Measurements from ENCODE around the gene ARID3C. TPM values are rescaled to one million over a fixed set of nuclear protein-coding genes. Genes with fewer than 3 reads are reported as not detected.

The ARID3C gene
- polyA plus RNA-seq, 2 of the 4 experiments (the other 2 are of a cell fraction) = 0.09 to 0.12 TPM

- WGBS (ENCODE audit: missing lambda C conversion rate) = 11% methylated on average over 40 of the region's 86 CpGs
- no peak for ATAC-seq
- Histone ChIP-seq H3K9me3 (no peaks in the 10 kb centered on the region), H3K27ac (peak overlapping the region in 1 of 2 experiments; percentile 74; a peak in 2 of 6 replicates), H3K4me3 (peak overlapping the region; percentile 53), H3K4me2 (peak overlapping the region; percentile 94), H3K4me1 (peaks cover 7% of the 10 kb centered on the region; the same call in 2 of the 3 replicates)
- no peak for FAIRE-seq
- ChIA-PET CTCF (interaction anchor here (0.6 to 17.1 kb wide), 8 partner anchors 15 to 185 kb away, joined by 3 to 168 read pairs (median 6); no protein-coding TSS in a partner anchor), POLR2A (no interaction called here)
- TF ChIP-seq TP53 (CRISPR knock-in tag; IDR thresholded peaks at IDR 0.05) (no peak), RNF2 (IDR thresholded peaks at IDR 0.05; ENCODE audit: borderline replicate concordance, low read depth) (no peak), EHMT2 (IDR thresholded peaks at IDR 0.05; ENCODE audit: low read depth) (no peak), RARB (CRISPR knock-in tag; IDR thresholded peaks at IDR 0.05) (no peak), MAFK (IDR thresholded peaks at IDR 0.05; ENCODE audit: partially characterized antibody) (no peak), HDAC2 (IDR thresholded peaks at IDR 0.05) (no peak), MAZ (IDR thresholded peaks at IDR 0.05; ENCODE audit: borderline replicate concordance, low read depth, low read length) (no peak), CEBPB (IDR thresholded peaks at IDR 0.05) (no peak), ZNF302 (CRISPR knock-in tag; IDR thresholded peaks at IDR 0.05) (no peak), KDM5A (IDR thresholded peaks at IDR 0.05) (no peak), RAD21 (conservative IDR thresholded peaks at IDR 0.05 in 1 of 2, IDR thresholded peaks at IDR 0.05 in 1 of 2) (no peak), CBX8 (IDR thresholded peaks at IDR 0.05) (no peak), EP300 (IDR thresholded peaks at IDR 0.05) (no peak), JUNB (IDR thresholded peaks at IDR 0.05) (no peak), SREBF2 (IDR thresholded peaks at IDR 0.05) (no peak), HEYL (CRISPR knock-in tag; IDR thresholded peaks at IDR 0.05) (no peak), NPAS2 (CRISPR knock-in tag; IDR thresholded peaks at IDR 0.05; ENCODE audit: borderline replicate concordance) (no peak)
- TF ChIP-seq, protein P1, sequence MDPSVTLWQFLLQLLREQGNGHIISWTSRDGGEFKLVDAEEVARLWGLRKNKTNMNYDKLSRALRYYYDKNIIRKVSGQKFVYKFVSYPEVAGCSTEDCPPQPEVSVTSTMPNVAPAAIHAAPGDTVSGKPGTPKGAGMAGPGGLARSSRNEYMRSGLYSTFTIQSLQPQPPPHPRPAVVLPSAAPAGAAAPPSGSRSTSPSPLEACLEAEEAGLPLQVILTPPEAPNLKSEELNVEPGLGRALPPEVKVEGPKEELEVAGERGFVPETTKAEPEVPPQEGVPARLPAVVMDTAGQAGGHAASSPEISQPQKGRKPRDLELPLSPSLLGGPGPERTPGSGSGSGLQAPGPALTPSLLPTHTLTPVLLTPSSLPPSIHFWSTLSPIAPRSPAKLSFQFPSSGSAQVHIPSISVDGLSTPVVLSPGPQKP (IDR thresholded peaks at IDR 0.05; ENCODE audit: low read depth, low read length) = no peak
- TF ChIP-seq, protein P2, sequence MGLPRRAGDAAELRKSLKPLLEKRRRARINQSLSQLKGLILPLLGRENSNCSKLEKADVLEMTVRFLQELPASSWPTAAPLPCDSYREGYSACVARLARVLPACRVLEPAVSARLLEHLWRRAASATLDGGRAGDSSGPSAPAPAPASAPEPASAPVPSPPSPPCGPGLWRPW (IDR thresholded peaks at IDR 0.05) = no peak
- DNase-seq (ENCODE audit: low read depth in 1 of 2, low spot score in 1 of 2) = no peak
Measured at GRCh38 chr9:34588671-34589635, 39.9 kb downstream of the ARID3C start.

DNA sequence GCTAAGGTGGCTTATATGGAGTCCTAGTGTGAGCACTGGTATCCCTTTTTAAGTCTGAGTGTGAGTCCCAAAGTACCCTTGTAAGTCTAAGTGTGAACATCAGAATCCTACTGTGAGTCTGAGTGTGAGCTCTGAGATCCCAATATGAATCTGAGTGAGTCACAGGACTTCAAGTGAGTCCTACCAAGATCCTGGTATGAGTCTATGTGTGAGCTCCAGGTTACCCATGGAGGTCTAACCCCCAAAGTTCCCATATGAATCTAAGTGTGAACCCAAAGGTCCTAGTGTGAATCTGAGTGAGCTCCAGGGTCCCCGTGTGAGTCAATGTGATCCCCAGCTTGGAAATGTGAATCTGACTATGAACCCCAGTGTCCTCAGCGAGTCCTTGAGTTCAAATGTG, 41.6 kb downstream of the ARID3C start:
- H3K4me3 ChIP-seq = no peak overlapping the region
- WGBS (ENCODE audit: missing lambda C conversion rate) = 0% methylated on average over 1 of the region's 2 CpGs
- POLR2A ChIA-PET = no interaction called here
- CTCF ChIA-PET = interaction anchor here (1.0 to 17.1 kb wide), 9 partner anchors 10 to 185 kb away, joined by 3 to 168 read pairs (median 5); no protein-coding TSS in a partner anchor
- no peak overlapping the region for H3K27ac ChIP-seq
- ATAC-seq = no peak
- H3K4me1 ChIP-seq = peaks cover 7% of the 10 kb centered on the region; the same call in 2 of the 3 replicates
- no peak for FAIRE-seq
- DNase-seq (ENCODE audit: low read depth in 1 of 2, low spot score in 1 of 2) = no peak
- no peak for TF ChIP-seq PBX3 (IDR thresholded peaks at IDR 0.05)
- no peak for TF ChIP-seq HOXB13 (CRISPR knock-in tag; IDR thresholded peaks at IDR 0.05; ENCODE audit: low read depth)
- no peak for TF ChIP-seq PHF8 (IDR thresholded peaks at IDR 0.05; ENCODE audit: borderline replicate concordance, low read depth)
- TF ChIP-seq, protein P2 (IDR thresholded peaks at IDR 0.05) = no peak
- TF ChIP-seq TP53 (CRISPR knock-in tag; IDR thresholded peaks at IDR 0.05) = no peak
- TF ChIP-seq MAFK (IDR thresholded peaks at IDR 0.05; ENCODE audit: partially characterized antibody) = no peak
- no peak for TF ChIP-seq KDM1A (IDR thresholded peaks at IDR 0.05; ENCODE audit: low read depth)
- TF ChIP-seq ZNF302 (CRISPR knock-in tag; IDR thresholded peaks at IDR 0.05) = no peak
- no peak for TF ChIP-seq RFX5 (IDR thresholded peaks at IDR 0.05)
- TF ChIP-seq, protein P3, sequence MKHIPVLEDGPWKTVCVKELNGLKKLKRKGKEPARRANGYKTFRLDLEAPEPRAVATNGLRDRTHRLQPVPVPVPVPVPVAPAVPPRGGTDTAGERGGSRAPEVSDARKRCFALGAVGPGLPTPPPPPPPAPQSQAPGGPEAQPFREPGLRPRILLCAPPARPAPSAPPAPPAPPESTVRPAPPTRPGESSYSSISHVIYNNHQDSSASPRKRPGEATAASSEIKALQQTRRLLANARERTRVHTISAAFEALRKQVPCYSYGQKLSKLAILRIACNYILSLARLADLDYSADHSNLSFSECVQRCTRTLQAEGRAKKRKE (CRISPR knock-in tag; IDR thresholded peaks at IDR 0.05; ENCODE audit: low read depth) = no peak
- no peak for TF ChIP-seq EP300 (IDR thresholded peaks at IDR 0.05)
- TF ChIP-seq, protein P4, sequence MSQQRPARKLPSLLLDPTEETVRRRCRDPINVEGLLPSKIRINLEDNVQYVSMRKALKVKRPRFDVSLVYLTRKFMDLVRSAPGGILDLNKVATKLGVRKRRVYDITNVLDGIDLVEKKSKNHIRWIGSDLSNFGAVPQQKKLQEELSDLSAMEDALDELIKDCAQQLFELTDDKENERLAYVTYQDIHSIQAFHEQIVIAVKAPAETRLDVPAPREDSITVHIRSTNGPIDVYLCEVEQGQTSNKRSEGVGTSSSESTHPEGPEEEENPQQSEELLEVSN (IDR thresholded peaks at IDR 0.05; ENCODE audit: borderline replicate concordance, low read depth) = no peak
- no peak for TF ChIP-seq RCOR1 (IDR thresholded peaks at IDR 0.05; ENCODE audit: low read depth, low read length)
- no peak for TF ChIP-seq KDM5A (IDR thresholded peaks at IDR 0.05)
- no peak for TF ChIP-seq MAZ (IDR thresholded peaks at IDR 0.05; ENCODE audit: borderline replicate concordance, low read depth, low read length)
- TF ChIP-seq SREBF2 (IDR thresholded peaks at IDR 0.05) = no peak
- no peak for TF ChIP-seq CEBPB (IDR thresholded peaks at IDR 0.05)
- TF ChIP-seq FOSL2 (IDR thresholded peaks at IDR 0.05) = no peak
- no peak for TF ChIP-seq FOSL2 (CRISPR knock-in tag; IDR thresholded peaks at IDR 0.05)
- no peak for TF ChIP-seq POLR2A (IDR thresholded peaks at IDR 0.05; ENCODE audit: low read length)
- no peak for TF ChIP-seq ZC3H11A (IDR thresholded peaks at IDR 0.05)
- no peak overlapping the region for H3K4me2 ChIP-seq
- H3K9me3 ChIP-seq = no peaks in the 10 kb centered on the region

All from A549 (cell line).